HG03280 (cell line): Measurements from ENCODE around the gene CSGALNACT2.

Source experiments
- ATAC-seq: cut with Tn5 transposase; IDR thresholded peaks from one replicate; pipeline ENCODE4 v1.9.1; 2021; ENCODE audit warnings: mild to moderate bottlenecking, moderate library complexity; ENCODE audit not compliant: unreplicated experiment

The CSGALNACT2 gene

DNA sequence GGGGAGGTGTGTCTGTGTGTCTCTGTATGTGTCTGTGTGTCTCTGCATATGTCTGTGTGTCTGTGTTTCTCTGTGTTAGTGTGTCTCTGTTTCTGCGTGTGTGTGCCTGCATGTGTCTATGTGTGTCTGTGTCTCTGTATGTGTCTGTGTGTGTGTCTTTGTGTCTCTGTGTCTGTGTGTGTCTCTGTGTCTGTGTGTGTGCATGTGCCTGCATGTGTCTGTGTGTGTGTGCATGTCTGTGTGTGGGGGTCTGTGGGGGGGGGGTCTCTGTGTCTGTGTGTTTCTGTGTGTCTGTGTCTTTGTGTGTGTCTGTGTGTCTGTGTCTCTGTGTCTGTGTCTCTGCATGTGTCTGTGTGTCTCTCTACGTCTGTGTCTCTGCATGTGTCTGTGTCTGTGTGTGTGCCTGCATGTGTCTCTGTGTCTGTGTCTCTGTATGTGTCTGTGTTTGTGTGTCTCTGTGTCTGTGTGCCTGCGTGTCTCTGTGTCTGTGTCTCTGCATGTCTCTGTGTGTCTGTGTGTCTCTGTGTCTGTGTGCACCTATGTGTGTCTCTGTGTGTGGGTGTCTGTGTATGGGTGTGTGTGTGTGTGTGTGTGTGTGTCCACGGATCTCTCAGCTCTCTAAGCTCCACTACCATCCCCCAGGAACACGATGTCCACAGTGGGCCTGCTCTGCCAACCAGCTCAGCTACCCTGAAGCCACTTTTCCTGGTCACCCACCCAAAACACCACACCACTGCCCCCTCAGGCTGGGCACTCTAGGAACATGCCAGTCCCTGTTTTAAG, 87.0 kb downstream of the CSGALNACT2 start:
- no peak for ATAC-seq

- no peak for ATAC-seq
These were observed 87.5 kb downstream of the CSGALNACT2 start for GRCh38 chr10:43225787-43226153.

GRCh38 chr10:43226441-43226840, 88.2 kb downstream of the CSGALNACT2 start:
- no peak for ATAC-seq

DNA sequence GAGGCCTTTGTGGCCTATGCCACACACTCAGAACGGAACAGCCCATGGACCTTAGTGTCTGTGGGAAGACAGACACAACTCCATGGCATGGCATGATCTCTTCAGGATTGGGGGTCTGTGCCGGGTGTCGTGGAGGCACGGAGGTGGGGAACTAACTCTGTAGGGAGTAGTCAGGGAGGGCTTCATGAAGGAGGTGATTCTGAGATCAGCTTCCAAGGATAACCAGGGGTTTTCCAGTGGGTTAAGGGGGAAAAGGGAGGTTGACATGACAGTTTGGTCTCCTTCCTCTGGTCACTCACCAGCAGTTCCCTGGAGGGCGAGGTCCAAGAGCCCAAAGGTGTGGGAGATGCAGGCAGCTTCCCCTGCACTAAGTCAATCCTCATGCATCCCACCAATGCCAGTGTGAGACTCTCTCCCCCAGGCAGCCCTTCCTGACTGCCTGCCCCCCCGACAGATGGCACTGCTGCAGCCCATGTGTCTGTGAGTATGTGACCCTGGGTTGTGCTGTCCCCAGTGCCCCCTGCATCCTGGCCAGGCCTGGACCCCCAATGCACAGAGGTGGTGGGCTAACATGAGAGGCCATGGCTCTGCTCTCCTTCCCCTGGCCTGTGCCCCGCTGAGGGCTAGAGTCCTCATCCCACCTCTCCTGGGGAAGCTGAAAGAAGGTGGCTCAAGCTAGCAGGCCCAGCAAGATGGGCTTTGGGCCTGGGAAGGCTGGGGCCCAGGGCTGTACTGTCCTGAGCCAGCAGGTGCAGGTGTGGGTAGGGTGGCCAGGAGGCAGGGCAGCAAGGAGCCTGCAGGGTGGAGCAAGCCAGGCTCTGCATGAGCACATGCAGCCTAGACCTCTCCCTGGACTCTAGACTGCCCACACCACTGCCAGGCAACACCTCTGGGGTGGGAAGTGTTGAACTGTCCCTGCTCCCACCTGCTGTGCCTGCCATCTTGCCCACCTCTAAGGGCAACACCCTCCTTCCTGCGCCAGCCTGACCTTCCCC, 88.9 kb downstream of the CSGALNACT2 start:
- ATAC-seq, result no peak

DNA sequence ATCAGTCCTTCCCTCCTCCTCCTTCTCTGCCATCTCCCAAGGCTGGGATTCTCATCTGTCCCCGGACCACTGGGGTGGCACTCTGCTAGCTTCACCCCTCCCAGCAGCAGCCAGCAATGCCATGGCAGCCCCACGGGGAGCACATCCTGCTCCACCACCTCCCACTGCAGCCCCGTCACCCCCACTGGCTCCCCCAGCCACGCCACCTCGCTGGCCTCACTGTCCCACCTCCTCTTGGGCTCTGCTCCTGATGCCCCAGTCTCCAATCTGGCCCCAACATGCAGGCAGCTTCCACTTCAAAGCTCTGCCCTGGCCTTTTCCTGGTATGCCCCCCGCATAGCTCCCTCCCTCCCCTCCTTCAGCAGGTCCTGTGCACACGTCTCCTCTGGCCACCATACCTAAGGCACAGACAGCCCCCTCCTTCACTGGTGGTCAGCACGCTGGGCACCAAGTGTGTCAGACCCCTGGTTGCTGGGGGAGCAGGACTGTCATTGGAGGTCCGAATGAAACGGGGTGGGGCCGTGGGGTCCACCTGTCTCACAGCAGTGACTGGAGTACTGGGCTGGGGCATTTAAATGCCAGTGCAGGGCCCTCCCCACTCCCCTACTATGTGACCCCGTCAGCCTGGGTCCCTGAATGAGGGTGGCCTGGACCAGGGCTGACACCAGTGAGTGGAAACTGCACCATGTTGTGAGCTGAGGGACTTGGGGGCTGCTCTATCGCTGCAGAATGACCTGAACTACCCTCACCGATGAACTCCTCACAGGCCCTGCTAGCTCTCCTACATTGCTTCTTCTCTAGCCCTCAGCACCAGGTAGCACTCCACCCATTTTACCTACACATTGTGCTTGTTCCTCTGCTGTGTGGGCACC, 89.9 kb downstream of the CSGALNACT2 start:
- ATAC-seq, result no peak

DNA sequence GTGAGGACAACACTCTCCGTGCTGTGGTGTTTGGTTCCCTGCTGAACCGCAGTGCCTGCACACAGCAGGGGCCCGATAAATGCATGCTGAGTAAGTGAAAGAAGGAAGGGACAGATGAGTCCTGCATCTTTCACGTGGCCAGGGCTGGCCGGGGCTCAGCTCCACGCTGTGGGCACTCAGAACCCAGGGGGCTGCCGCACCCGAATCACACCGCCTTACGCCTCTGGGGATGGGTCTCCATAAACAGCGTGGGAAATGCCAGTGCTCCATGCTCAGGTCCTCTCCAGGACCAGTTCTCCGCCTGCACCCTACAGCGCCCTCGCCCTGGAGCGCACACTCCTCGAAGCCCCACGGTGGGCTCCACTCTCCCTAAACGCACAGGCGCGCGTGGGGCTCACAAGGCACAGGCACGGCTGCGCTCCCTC, 90.5 kb downstream of the CSGALNACT2 start:
- ATAC-seq, result no peak

GRCh38 chr10:43229208-43230061, 91.2 kb downstream of the CSGALNACT2 start:
- ATAC-seq, result no peak

DNA sequence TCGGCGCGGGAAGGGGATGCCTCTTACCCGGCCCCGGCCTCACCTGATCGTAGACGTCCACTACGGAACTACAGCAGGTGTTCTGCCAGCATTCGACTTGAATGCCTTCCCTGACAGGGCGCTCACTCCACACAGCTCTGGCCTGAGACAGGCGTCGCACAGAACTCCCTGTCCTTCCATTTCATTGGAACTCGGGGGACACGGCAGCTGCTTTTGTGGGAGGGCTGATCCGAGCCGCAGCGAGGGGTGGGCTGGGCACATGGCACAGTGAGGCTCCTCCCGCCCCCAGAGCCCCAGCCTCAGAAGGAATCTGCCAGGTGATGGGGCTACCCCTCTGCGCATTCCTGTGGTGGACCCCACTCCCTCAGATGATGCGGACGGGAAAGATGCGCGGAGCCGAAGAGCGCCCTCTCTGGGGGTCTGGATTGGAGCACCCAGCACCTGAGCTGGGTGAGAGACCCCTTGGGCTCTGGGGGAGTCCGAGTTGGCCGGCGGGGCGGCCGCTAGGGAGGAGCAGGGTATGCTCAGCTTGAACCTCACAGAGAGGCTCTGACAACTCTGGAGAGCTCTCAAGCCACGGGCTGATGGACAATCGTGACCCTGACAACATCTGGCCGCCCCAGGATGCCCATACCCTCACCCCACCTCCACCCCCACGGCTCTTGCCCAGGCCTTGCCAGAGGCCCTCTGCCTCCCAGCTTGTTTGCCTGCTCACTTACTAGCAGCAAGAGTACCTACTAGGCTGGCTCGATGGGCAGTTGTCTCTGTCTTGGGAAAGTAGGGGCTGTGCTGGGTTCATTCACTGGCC, 92.1 kb downstream of the CSGALNACT2 start:
- ATAC-seq, result no peak

GRCh38 chr10:43230909-43231522, 92.8 kb downstream of the CSGALNACT2 start:
- ATAC-seq, result no peak

DNA sequence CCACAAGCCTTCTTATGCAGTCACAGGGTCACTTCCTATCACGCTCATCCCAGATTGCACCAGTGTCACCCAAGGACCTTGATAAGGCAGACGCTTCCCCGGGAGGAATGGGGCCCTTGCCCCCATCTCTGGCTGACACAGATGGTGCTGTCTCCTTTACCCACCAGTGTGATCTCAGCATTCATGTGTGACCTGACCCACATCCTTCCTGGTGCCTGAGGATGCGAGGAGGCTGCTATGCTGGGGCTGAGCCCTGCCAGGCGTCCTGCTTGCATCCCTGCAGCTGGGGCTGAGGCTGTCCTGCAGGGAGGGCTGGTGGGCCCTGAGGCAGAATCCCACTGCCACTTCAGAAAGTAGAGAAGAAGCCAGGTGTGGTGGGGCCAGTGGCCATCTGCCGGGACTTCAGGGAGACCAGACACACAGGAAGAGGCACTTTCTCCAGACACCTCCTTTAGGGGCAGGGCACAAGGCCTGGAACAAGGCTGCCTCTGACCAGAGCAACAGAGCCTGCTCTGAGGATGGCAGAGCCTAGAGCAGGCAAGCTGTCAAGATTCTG, 93.4 kb downstream of the CSGALNACT2 start:
- no peak for ATAC-seq

- ATAC-seq, result no peak
These were observed 95.6 kb downstream of the CSGALNACT2 start for GRCh38 chr10:43233601-43234430.

DNA sequence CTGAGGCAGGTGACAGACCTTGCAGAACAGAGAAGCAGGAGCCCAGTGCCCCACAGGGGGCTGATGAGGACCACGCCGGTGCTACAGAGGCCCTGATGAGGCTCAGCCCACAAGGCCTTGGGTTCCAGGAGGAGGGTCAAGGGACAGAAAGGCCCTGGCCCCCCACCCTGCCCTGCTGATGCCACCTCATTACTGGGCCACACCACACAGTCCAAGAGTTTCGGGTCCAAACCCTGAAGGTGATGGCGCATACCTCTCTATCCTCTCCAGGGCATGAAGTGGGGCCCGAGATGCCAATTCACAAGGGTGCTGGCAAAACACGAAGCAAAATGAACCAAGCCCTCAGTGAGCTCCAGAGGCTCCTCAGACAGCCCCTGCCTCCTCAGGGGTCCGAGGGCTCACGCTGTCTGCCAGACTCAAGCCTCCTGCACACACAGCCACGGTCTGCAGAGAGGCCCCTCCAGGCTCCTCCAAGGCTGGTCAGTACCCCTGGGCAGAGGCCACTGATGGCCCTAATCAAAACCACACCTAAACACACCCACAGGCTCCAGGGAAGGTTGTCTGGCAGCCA, 96.3 kb downstream of the CSGALNACT2 start:
- no peak for ATAC-seq
